ENCODE results near the gene EXD3.

The EXD3 gene

GRCh38 chr9:137456864-137457405 is 34.0 kb upstream of the EXD3 start:
- DNase-seq (ENCODE audit: low read depth), result no peak
- TF ChIP-seq CTCF (conservative IDR thresholded peaks at IDR 0.05; ENCODE audit: low read length), result no peak
- H3K4me3 ChIP-seq (ENCODE audit: low read length), result no peak overlapping the region

- TF ChIP-seq CTCF (conservative IDR thresholded peaks at IDR 0.05; ENCODE audit: low read length), result no peak
- DNase-seq (ENCODE audit: low read depth), result peak; percentile 16
- no peak overlapping the region for H3K4me3 ChIP-seq (ENCODE audit: low read length)
Observed at GRCh38 chr9:137456061-137456863, 33.3 kb upstream of the EXD3 start.

GRCh38 chr9:137455359-137455991 is 32.5 kb upstream of the EXD3 start:
- no peak for TF ChIP-seq CTCF (conservative IDR thresholded peaks at IDR 0.05; ENCODE audit: low read length)
- no peak for DNase-seq (ENCODE audit: low read depth)
- no peak overlapping the region for H3K4me3 ChIP-seq (ENCODE audit: low read length)

- peak overlapping the region; percentile 35 for H3K4me3 ChIP-seq (ENCODE audit: low read length)
- DNase-seq (ENCODE audit: low read depth), result peak; percentile 18
- no peak for TF ChIP-seq CTCF (conservative IDR thresholded peaks at IDR 0.05; ENCODE audit: low read length)
Observed at GRCh38 chr9:137454597-137455358, 31.8 kb upstream of the EXD3 start.

- peak overlapping the region; percentile 35 for H3K4me3 ChIP-seq (ENCODE audit: low read length)
- TF ChIP-seq CTCF (conservative IDR thresholded peaks at IDR 0.05; ENCODE audit: low read length), result no peak
- no peak for DNase-seq (ENCODE audit: low read depth)
Observed at GRCh38 chr9:137454145-137454596, 31.2 kb upstream of the EXD3 start.

GRCh38 chr9:137453643-137454081 is 30.7 kb upstream of the EXD3 start:
- no peak for TF ChIP-seq CTCF (conservative IDR thresholded peaks at IDR 0.05; ENCODE audit: low read length)
- H3K4me3 ChIP-seq (ENCODE audit: low read length), result peak overlapping the region; percentile 45
- peak; percentile 63 for DNase-seq (ENCODE audit: low read depth)

Data from AG10803 (cell line).